Breast epithelium (tissue), 3 donors: Measurements from ENCODE around the gene FIP1L1.

ENCODE experiments used
- CTCF ChIP-seq, 3 donors: fragments of 450-650 bp; IDR thresholded peaks; one replicate each; pipeline ENCODE4 v1.5.1; 2016 to 2017; ENCODE audit warnings: antibody characterized with exemption in 3 of 3, mild to moderate bottlenecking in 3 of 3, moderate library complexity in 3 of 3
- POLR2A ChIP-seq: fragments of 450-650 bp; IDR thresholded peaks from one replicate; pipeline ENCODE4 v1.6.1; 2016; ENCODE audit warnings: antibody characterized with exemption, mild to moderate bottlenecking, moderate library complexity

- no peak for TF ChIP-seq CTCF (IDR thresholded peaks at IDR 0.05)
- TF ChIP-seq POLR2A, result no peak
Observed at GRCh38 chr4:53436251-53436650, 58.8 kb downstream of the FIP1L1 start.
